Astrocyte (in vitro differentiated cells and primary cell): ENCODE measurements around the gene ZFPM1. TPM values are rescaled to one million over a fixed set of nuclear protein-coding genes. Genes with fewer than 3 reads are reported as not detected.

Source experiments
- DNase-seq: peaks from one replicate; pipeline ENCODE4 v3.0.0-alpha.2; 2010; ENCODE audit warnings: low read depth
- FAIRE-seq: peaks from 2 replicates; lab custom pipeline; 2011; peaks lifted over from hg19 to GRCh38; lab: Jason Lieb, UNC
- H2AFZ ChIP-seq: 2 replicates; pipeline ENCODE4 v1.6.0; 2012; ENCODE audit warnings: low read depth, low read length, inconsistent platforms
- H3K27ac ChIP-seq: 2 replicates; pipeline ENCODE4 v1.5.1; 2011; ENCODE audit warnings: low read depth, low read length, inconsistent platforms
- H3K27me3 ChIP-seq: 2 replicates; pipeline ENCODE4 v1.6.0; 2011; ENCODE audit warnings: low read length, inconsistent platforms; ENCODE audit not compliant: insufficient read depth
- H3K36me3 ChIP-seq: 2 replicates; pipeline ENCODE4 v1.5.1; 2011; ENCODE audit warnings: low read length, inconsistent platforms; ENCODE audit not compliant: insufficient read depth
- H3K4me1 ChIP-seq: 2 replicates; pipeline ENCODE4 v1.5.1; 2011; ENCODE audit warnings: low read length, inconsistent platforms; ENCODE audit not compliant: insufficient read depth
- H3K4me2 ChIP-seq: 2 replicates; pipeline ENCODE4 v1.6.0; 2012; ENCODE audit warnings: low read length, inconsistent platforms
- H3K4me3 ChIP-seq: 2 replicates; pipeline ENCODE4 v1.5.1; 2011; ENCODE audit warnings: low read depth, mild to moderate bottlenecking, low read length, inconsistent platforms; ENCODE audit not compliant: insufficient read depth
- H3K79me2 ChIP-seq: 2 replicates; pipeline ENCODE4 v1.6.0; 2012; ENCODE audit warnings: mild to moderate bottlenecking, low read length, inconsistent platforms; ENCODE audit not compliant: insufficient read depth
- H3K9ac ChIP-seq: 2 replicates; pipeline ENCODE4 v1.6.0; 2012; ENCODE audit warnings: mild to moderate bottlenecking, low read length, inconsistent platforms
- H3K9me3 ChIP-seq: 2 replicates; pipeline ENCODE4 v1.5.1; 2012; ENCODE audit warnings: low read depth, mild to moderate bottlenecking, low read length, inconsistent platforms; ENCODE audit not compliant: insufficient read depth
- H4K20me1 ChIP-seq: 2 replicates; pipeline ENCODE4 v1.6.0; 2012; ENCODE audit warnings: low read length, inconsistent platforms; ENCODE audit not compliant: insufficient read depth
- H3K27ac Mint-ChIP-seq: one replicate; pipeline ENCODE4 v1.8.0; 2021; ENCODE audit warnings: mild to moderate bottlenecking, mixed read lengths; ENCODE audit not compliant: unreplicated experiment
- H3K27me3 Mint-ChIP-seq: one replicate; pipeline ENCODE4 v1.8.0; 2021; ENCODE audit warnings: low read depth, mixed read lengths; ENCODE audit not compliant: unreplicated experiment
- H3K36me3 Mint-ChIP-seq: one replicate; pipeline ENCODE4 v1.8.0; 2021; ENCODE audit warnings: low read depth, mixed read lengths; ENCODE audit not compliant: unreplicated experiment
- H3K4me1 Mint-ChIP-seq: one replicate; pipeline ENCODE4 v1.8.0; 2021; ENCODE audit warnings: low read depth, mixed read lengths; ENCODE audit not compliant: unreplicated experiment
- H3K4me3 Mint-ChIP-seq: one replicate; pipeline ENCODE4 v1.8.0; 2021; ENCODE audit warnings: mild to moderate bottlenecking, moderate library complexity, mixed read lengths; ENCODE audit not compliant: unreplicated experiment
- H3K9me3 Mint-ChIP-seq: one replicate; pipeline ENCODE4 v1.8.0; 2021; ENCODE audit warnings: mild to moderate bottlenecking, mixed read lengths; ENCODE audit not compliant: unreplicated experiment
- CTCF ChIP-seq: IDR thresholded peaks from 2 replicates; pipeline ENCODE4 v1.5.1; 2011; ENCODE audit warnings: low read depth, mild to moderate bottlenecking, inconsistent platforms, low read length, moderate library complexity; ENCODE audit not compliant: insufficient read depth
- EZH2 ChIP-seq: IDR thresholded peaks from 2 replicates; pipeline ENCODE4 v1.6.1; 2012; ENCODE audit warnings: mild to moderate bottlenecking, low read length, inconsistent platforms; ENCODE audit not compliant: insufficient read depth
- total RNA-seq: library from RNA; stranded (reverse); gene quantifications from 2 replicates; pipeline ENCODE4 v1.2.1, GENCODE V29; 2021

Gene ZFPM1
- total RNA-seq, 1 donor from 2014 or later = 8.6 TPM

GRCh38 chr16:88426018-88426417 is 27.1 kb upstream of the ZFPM1 start:
- H3K9me3 ChIP-seq = no peaks in the 10 kb centered on the region
- H3K27me3 Mint-ChIP-seq = peaks cover 1% of the 10 kb centered on the region
- no peak overlapping the region for H3K4me3 Mint-ChIP-seq
- H4K20me1 ChIP-seq = peaks cover 39% of the 10 kb centered on the region
- no peak overlapping the region for H3K4me3 ChIP-seq
- H3K79me2 ChIP-seq = peaks cover 2% of the 10 kb centered on the region
- no peak for DNase-seq
- H2AFZ ChIP-seq = no peak overlapping the region
- H3K9ac ChIP-seq = no peak overlapping the region
- H3K4me2 ChIP-seq = no peak overlapping the region
- no peaks in the 10 kb centered on the region for H3K27me3 ChIP-seq
- no peaks in the 10 kb centered on the region for H3K36me3 Mint-ChIP-seq
- H3K36me3 ChIP-seq = no peaks in the 10 kb centered on the region
- H3K4me1 Mint-ChIP-seq = no peaks in the 10 kb centered on the region
- peaks cover 4% of the 10 kb centered on the region for H3K9me3 Mint-ChIP-seq
- H3K27ac Mint-ChIP-seq = no peak overlapping the region
- H3K27ac ChIP-seq = no peak overlapping the region
- TF ChIP-seq CTCF (no peak), EZH2 (no peak)
- no peak for FAIRE-seq
- H3K4me1 ChIP-seq = peaks cover 8% of the 10 kb centered on the region

- no peaks in the 10 kb centered on the region for H3K27me3 ChIP-seq
- H3K9ac ChIP-seq = no peak overlapping the region
- H3K36me3 ChIP-seq = no peaks in the 10 kb centered on the region
- H2AFZ ChIP-seq = no peak overlapping the region
- no peak overlapping the region for H3K4me3 Mint-ChIP-seq
- H3K4me1 Mint-ChIP-seq = no peaks in the 10 kb centered on the region
- peaks cover 2% of the 10 kb centered on the region for H3K9me3 Mint-ChIP-seq
- peaks cover 10% of the 10 kb centered on the region for H3K4me1 ChIP-seq
- no peak overlapping the region for H3K4me2 ChIP-seq
- H3K79me2 ChIP-seq = peaks cover 2% of the 10 kb centered on the region
- DNase-seq = no peak
- no peak overlapping the region for H3K27ac Mint-ChIP-seq
- H3K9me3 ChIP-seq = no peaks in the 10 kb centered on the region
- H3K36me3 Mint-ChIP-seq = peaks cover 2% of the 10 kb centered on the region
- no peak overlapping the region for H3K27ac ChIP-seq
- no peak for TF ChIP-seq EZH2
- no peak for TF ChIP-seq CTCF
- H4K20me1 ChIP-seq = peaks cover 31% of the 10 kb centered on the region
- peaks cover 4% of the 10 kb centered on the region for H3K27me3 Mint-ChIP-seq
- H3K4me3 ChIP-seq = no peak overlapping the region
- no peak for FAIRE-seq
Measured at GRCh38 chr16:88427376-88427775, 25.7 kb upstream of the ZFPM1 start.

GRCh38 chr16:88428156-88428555 is 24.9 kb upstream of the ZFPM1 start:
- Mint-ChIP-seq H3K27ac (no peak overlapping the region), H3K9me3 (peaks cover 2% of the 10 kb centered on the region), H3K4me3 (no peak overlapping the region), H3K36me3 (peaks cover 2% of the 10 kb centered on the region), H3K27me3 (peaks cover 4% of the 10 kb centered on the region), H3K4me1 (no peaks in the 10 kb centered on the region)
- H2AFZ ChIP-seq = no peak overlapping the region
- peaks cover 2% of the 10 kb centered on the region for H3K79me2 ChIP-seq
- H3K27me3 ChIP-seq = no peaks in the 10 kb centered on the region
- peaks cover 10% of the 10 kb centered on the region for H3K4me1 ChIP-seq
- peaks cover 23% of the 10 kb centered on the region for H4K20me1 ChIP-seq
- no peak overlapping the region for H3K4me2 ChIP-seq
- no peaks in the 10 kb centered on the region for H3K36me3 ChIP-seq
- no peak overlapping the region for H3K27ac ChIP-seq
- DNase-seq = no peak
- no peak for TF ChIP-seq CTCF
- no peak for TF ChIP-seq EZH2
- no peak overlapping the region for H3K4me3 ChIP-seq
- H3K9ac ChIP-seq = no peak overlapping the region
- no peaks in the 10 kb centered on the region for H3K9me3 ChIP-seq
- no peak for FAIRE-seq
